K562 (cell line): ENCODE results near the gene RPL7L1. TPM values are rescaled to one million over a fixed set of nuclear protein-coding genes. Genes with fewer than 3 reads are reported as not detected.

Experiments used
- BACH1 ChIP-seq: fragments of 200-800 bp; sonication (Bioruptor generic); IDR thresholded peaks from 2 replicates; pipeline ENCODE4 v1.6.1; 2016; ENCODE audit warnings: missing genetic modification characterization, missing compliant biosample characterization
- HDAC6 ChIP-seq: IDR thresholded peaks from 2 replicates; pipeline ENCODE4 v1.6.1; 2012; ENCODE audit warnings: low read depth, mild to moderate bottlenecking, control low read depth, inconsistent platforms, low read length, moderate library complexity
- HNRNPH1 ChIP-seq: fragments of 200-400 bp; formaldehyde crosslinking; optimal IDR thresholded peaks from 2 replicates; pipeline ENCODE3; 2017; ENCODE audit warnings: low read depth, mild to moderate bottlenecking, low read length, moderate library complexity
- JUND ChIP-seq, 2 experiments: IDR thresholded peaks; 2 replicates in 1 of 2; 3 replicates in 1 of 2; pipeline ENCODE4 v1.6.1; 2011; ENCODE audit warnings: borderline replicate concordance in 2 of 2, low read depth in 2 of 2, low read length in 2 of 2, improper control_type of control experiment in 1 of 2, missing biosample characterization in 1 of 2, missing genetic modification characterization in 1 of 2, missing genetic modification reagents in 1 of 2
- RAD21 ChIP-seq, 2 experiments: fragments of 250-450 bp in 1 of 2; fragments of 450-650 bp in 1 of 2; sonication (Bioruptor Pico) in 1 of 2; formaldehyde crosslinking in 1 of 2; IDR thresholded peaks in 1 of 2; conservative IDR thresholded peaks in 1 of 2; 2 replicates each; pipeline versions ENCODE4 v1.4.0 to v1.8.0; 2020 to 2022; ENCODE audit warnings: mild to moderate bottlenecking in 2 of 2, moderate library complexity in 1 of 2
- RBM15 ChIP-seq: fragments of 200-400 bp; formaldehyde crosslinking; IDR thresholded peaks from 2 replicates; pipeline ENCODE4 v1.6.1; 2018; ENCODE audit warnings: mild to moderate bottlenecking, low read length, moderate library complexity; ENCODE audit not compliant: insufficient read depth
- TCF7L2 ChIP-seq: fragments of 150-350 bp; IDR thresholded peaks from 2 replicates; pipeline ENCODE4 v1.6.1; 2016; ENCODE audit warnings: low read depth, mild to moderate bottlenecking, low read length, moderate library complexity
- ZNF384 ChIP-seq: IDR thresholded peaks from 2 replicates; pipeline ENCODE4 v1.6.1; 2012; ENCODE audit warnings: low read depth, low read length, improper control_type of control experiment
- ZNF561 ChIP-seq: fragments of 450-650 bp; formaldehyde crosslinking; conservative IDR thresholded peaks from 2 replicates; pipeline ENCODE4 v1.4.0; 2020; ENCODE audit warnings: mild to moderate bottlenecking, moderate library complexity
- polyA plus RNA-seq, 8 experiments: library from polyadenylated mRNA; depleted of rRNA in 4 of 8; stranded (reverse) in 5 of 8; unstranded in 3 of 8; fragments of >200 nt; fragmentation: Nextera tagmentation in 2 of 8; fragmentation: Illumina TruSeq in 1 of 8; extraction: Ambion mirVana in 2 of 8; extraction: Trizol in 1 of 8; gene quantifications; 2 replicates each; pipeline versions ENCODE4 v1.2.1 to v1.2.3, GENCODE V29; 2011 to 2014; ENCODE audit warnings: inconsistent platforms in 1 of 8, missing spikeins in 1 of 8
- total RNA-seq, 7 experiments: library from RNA; depleted of rRNA in 6 of 7; stranded (reverse); fragments of >200 nt in 6 of 7; fragmentation: Illumina TruSeq in 2 of 7; extraction: Trizol in 2 of 7; gene quantifications; 2 replicates each; pipeline versions ENCODE4 v1.2.1 to v1.2.3, GENCODE V29; 2011 to 2021; ENCODE audit warnings: low replicate concordance in 1 of 7
- TF ChIP-seq, protein P1 (sequence below), 2 experiments: fragments of 450-650 bp; formaldehyde crosslinking in 1 of 2; IDR thresholded peaks; 2 replicates each; pipeline versions ENCODE4 v1.4.0 to v1.6.1; 2014 to 2020; ENCODE audit warnings: mild to moderate bottlenecking in 2 of 2, borderline replicate concordance in 1 of 2, low read depth in 1 of 2
- TF ChIP-seq, protein P2 (sequence below): fragments of 450-650 bp; IDR thresholded peaks from 2 replicates; pipeline ENCODE4 v1.6.1; 2016; ENCODE audit warnings: missing biosample characterization, missing genetic modification characterization
- TF ChIP-seq, protein P3 (sequence below), 3 experiments: IDR thresholded peaks in 2 of 3; conservative IDR thresholded peaks in 1 of 3; 2 replicates each; pipeline ENCODE4 v1.5.1; 2011 to 2012; ENCODE audit warnings: low read length in 3 of 3, mild to moderate bottlenecking in 3 of 3, control low read depth in 2 of 3, improper control_type of control experiment in 1 of 3, inconsistent platforms in 1 of 3, low read depth in 1 of 3, mixed read lengths in 1 of 3, moderate library complexity in 1 of 3; ENCODE audit not compliant: insufficient read depth in 2 of 3
- TF ChIP-seq, protein P4 (sequence below): fragments of 250-450 bp; sonication (Bioruptor Pico); IDR thresholded peaks from 2 replicates; pipeline ENCODE4 v1.5.1; 2021; ENCODE audit warnings: mild to moderate bottlenecking

The RPL7L1 gene
- total and polyA plus RNA-seq, 9 of the 15 experiments (the other 6 are each of a cell fraction or from before 2014, with no cell fraction given): 129 to 259 (median 164) TPM

DNA sequence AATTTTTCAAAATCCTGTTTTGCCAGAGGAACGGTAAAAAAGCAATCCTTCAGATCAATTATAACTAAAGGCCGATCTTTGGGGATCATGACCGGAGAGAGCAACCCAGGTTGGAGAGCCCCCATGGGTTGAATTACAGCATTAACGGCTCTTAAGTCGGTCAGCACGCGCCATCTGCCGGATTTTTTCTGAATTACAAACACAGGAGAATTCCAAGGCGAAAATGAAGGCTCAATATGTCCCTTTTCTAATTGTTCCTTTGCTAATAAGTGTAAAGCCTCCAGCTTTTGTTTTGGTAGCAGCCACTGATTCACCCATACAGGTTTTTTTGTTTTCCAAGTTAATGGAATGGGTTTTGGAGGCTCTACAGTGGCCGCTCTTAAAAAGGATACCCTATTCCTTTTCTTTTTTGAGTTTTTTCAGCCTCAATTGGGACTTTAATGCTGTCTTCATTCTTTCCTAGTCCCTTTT lies 19.5 kb downstream of the RPL7L1 start (continued):
- TF ChIP-seq RAD21 (CRISPR knock-in tag; conservative IDR thresholded peaks at IDR 0.05 in 1 of 2, IDR thresholded peaks at IDR 0.05 in 1 of 2): peak; percentile 75 to 78
- TF ChIP-seq, protein P1, sequence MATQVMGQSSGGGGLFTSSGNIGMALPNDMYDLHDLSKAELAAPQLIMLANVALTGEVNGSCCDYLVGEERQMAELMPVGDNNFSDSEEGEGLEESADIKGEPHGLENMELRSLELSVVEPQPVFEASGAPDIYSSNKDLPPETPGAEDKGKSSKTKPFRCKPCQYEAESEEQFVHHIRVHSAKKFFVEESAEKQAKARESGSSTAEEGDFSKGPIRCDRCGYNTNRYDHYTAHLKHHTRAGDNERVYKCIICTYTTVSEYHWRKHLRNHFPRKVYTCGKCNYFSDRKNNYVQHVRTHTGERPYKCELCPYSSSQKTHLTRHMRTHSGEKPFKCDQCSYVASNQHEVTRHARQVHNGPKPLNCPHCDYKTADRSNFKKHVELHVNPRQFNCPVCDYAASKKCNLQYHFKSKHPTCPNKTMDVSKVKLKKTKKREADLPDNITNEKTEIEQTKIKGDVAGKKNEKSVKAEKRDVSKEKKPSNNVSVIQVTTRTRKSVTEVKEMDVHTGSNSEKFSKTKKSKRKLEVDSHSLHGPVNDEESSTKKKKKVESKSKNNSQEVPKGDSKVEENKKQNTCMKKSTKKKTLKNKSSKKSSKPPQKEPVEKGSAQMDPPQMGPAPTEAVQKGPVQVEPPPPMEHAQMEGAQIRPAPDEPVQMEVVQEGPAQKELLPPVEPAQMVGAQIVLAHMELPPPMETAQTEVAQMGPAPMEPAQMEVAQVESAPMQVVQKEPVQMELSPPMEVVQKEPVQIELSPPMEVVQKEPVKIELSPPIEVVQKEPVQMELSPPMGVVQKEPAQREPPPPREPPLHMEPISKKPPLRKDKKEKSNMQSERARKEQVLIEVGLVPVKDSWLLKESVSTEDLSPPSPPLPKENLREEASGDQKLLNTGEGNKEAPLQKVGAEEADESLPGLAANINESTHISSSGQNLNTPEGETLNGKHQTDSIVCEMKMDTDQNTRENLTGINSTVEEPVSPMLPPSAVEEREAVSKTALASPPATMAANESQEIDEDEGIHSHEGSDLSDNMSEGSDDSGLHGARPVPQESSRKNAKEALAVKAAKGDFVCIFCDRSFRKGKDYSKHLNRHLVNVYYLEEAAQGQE (IDR thresholded peaks at IDR 0.05; ENCODE audit: borderline replicate concordance): peak; percentile 25; the same call in 1 of the 2 replicates
- TF ChIP-seq, protein P1 (CRISPR knock-in tag; IDR thresholded peaks at IDR 0.05; ENCODE audit: low read depth): no peak
- no peak for TF ChIP-seq HNRNPH1
- TF ChIP-seq, protein P2, sequence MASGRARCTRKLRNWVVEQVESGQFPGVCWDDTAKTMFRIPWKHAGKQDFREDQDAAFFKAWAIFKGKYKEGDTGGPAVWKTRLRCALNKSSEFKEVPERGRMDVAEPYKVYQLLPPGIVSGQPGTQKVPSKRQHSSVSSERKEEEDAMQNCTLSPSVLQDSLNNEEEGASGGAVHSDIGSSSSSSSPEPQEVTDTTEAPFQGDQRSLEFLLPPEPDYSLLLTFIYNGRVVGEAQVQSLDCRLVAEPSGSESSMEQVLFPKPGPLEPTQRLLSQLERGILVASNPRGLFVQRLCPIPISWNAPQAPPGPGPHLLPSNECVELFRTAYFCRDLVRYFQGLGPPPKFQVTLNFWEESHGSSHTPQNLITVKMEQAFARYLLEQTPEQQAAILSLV (tag): no peak
- TF ChIP-seq, protein P3, sequence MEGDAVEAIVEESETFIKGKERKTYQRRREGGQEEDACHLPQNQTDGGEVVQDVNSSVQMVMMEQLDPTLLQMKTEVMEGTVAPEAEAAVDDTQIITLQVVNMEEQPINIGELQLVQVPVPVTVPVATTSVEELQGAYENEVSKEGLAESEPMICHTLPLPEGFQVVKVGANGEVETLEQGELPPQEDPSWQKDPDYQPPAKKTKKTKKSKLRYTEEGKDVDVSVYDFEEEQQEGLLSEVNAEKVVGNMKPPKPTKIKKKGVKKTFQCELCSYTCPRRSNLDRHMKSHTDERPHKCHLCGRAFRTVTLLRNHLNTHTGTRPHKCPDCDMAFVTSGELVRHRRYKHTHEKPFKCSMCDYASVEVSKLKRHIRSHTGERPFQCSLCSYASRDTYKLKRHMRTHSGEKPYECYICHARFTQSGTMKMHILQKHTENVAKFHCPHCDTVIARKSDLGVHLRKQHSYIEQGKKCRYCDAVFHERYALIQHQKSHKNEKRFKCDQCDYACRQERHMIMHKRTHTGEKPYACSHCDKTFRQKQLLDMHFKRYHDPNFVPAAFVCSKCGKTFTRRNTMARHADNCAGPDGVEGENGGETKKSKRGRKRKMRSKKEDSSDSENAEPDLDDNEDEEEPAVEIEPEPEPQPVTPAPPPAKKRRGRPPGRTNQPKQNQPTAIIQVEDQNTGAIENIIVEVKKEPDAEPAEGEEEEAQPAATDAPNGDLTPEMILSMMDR (IDR thresholded peaks at IDR 0.05 in 2 of 3, conservative IDR thresholded peaks at IDR 0.05 in 1 of 3; ENCODE audit: insufficient read depth in 2 of 3, low read depth in 1 of 3, low read length in 3 of 3): peak; percentile 79 to 92 (median 88)
- no peak for TF ChIP-seq ZNF561 (CRISPR knock-in tag)
- no peak for TF ChIP-seq BACH1 (tag)
- no peak for TF ChIP-seq TCF7L2
- no peak for TF ChIP-seq HDAC6
- TF ChIP-seq, protein P4, sequence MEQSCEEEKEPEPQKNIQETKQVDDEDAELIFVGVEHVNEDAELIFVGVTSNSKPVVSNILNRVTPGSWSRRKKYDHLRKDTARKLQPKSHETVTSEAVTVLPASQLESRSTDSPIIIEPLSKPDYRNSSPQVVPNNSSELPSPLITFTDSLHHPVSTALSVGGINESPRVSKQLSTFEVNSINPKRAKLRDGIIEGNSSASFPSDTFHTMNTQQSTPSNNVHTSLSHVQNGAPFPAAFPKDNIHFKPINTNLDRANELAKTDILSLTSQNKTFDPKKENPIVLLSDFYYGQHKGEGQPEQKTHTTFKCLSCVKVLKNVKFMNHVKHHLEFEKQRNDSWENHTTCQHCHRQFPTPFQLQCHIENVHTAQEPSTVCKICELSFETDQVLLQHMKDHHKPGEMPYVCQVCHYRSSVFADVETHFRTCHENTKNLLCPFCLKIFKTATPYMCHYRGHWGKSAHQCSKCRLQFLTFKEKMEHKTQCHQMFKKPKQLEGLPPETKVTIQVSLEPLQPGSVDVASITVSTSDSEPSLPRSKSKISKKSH (CRISPR knock-in tag): no peak
- TF ChIP-seq RBM15: no peak
- TF ChIP-seq ZNF384: peak; percentile 17; the same call in 1 of the 2 replicates
- TF ChIP-seq JUND (IDR thresholded peaks at IDR 0.05; ENCODE audit: borderline replicate concordance, low read depth, low read length): 0 out of 2 replicates have a peak, but pooled peaks have one; percentile 22
- TF ChIP-seq JUND (tag; IDR thresholded peaks at IDR 0.05; ENCODE audit: borderline replicate concordance, low read depth, low read length): no peak
